ENCODE measurements around the gene KIF22. TPM values are rescaled to one million over a fixed set of nuclear protein-coding genes. Genes with fewer than 3 reads are reported as not detected.

The KIF22 gene
- total RNA-seq = 7.3 and 78.8 TPM in 2 replicates

DNA sequence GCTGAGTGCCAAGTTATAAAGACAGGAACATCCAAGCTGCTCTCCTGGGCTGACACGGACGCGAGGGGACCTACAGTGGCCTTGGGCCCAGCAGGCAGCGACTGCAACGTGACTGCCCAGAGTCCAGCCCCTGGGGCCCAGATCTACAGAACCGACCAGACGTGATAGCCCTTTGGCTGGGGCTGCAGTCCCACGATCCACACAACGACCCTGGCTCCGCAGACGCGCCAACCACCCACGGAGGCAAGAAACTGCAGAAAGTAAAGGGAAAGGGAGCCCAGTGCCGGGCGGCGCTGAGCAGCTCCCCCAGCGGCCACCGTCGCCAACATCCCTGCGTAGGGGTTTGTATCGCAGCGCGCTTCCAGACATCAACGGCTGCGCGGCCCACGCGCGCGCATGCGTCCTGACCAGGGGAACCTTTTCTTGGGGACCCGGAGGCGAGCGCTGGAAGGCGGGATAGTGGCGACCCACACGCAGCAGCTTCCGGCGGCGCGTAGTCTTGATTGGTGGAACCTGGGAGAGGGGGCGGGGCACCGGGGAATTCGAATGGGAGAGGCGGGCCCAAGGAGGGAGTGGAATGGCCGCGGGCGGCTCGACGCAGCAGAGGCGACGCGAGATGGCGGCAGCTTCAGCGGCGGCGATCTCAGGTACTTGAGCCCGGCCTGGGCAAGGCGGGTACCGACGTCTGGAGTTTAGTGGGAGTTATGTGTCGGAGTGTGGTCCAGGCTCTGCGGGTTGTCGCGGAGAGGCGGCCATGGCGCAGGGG, at the start of gene KIF22:
KIF22 (plus strand) TSS at position 569 of the 766 bp plus-strand sequence; CDS start at position 578, 9 bp downstream.

GRCh38 chr16:29745853-29746345, 44.7 kb upstream of the KIF22 start, which contains the start of gene C16orf54:
Gene C16orf54 (minus strand): TSS chr16:29745990. CDS start chr16:29744951, 1,039 bp downstream.

DNA sequence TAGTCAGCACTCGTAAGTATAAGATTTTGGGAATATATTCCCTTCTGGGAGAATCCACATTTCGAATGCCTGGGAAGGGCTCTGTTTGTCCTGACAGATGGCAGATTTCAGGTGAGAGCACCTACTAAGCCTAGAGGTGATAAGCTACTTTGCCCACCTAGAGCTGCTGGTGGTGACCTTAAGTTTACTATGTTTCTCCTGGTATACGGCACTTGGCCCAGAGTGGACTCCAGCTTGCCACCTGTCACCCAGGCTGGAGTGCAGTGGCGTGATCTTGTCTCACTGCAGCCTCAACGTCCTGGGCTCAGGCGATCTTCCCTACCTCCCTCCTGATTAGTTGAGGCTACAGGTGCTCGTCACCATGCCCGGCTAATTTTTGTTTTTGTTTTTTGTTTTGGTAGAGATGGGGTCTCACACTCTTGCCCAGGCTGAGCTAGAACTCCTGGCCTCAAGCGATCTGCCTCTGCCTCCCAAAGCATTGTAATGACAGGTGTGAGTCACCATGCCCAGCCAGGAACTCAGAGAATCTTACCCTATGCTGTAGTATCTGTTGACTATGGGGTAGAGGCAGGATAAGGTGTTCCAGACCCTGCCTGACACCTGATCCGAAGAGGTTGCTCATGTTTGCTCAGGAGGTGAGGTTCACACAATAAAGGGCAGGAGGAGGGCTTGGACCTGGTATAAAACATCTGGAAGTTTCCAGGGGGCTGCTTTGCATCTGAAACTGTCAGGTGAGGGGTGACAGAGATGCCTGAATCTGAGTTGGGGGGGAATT, 12.8 kb upstream of the KIF22 start, which contains the start of gene ZG16:
ZG16 (plus strand) TSS at position 681 of the 775 bp plus-strand sequence. CDS start 1,011 bp downstream, outside the sequence.

GRCh38 chr16:29806099-29806579, 15.6 kb downstream of the KIF22 start, which contains the start of gene MAZ:
Gene MAZ (plus strand): TSS chr16:29806529. CDS start chr16:29806702, 173 bp downstream.

GRCh38 chr16:29811896-29812665, 21.5 kb downstream of the KIF22 start, which contains the start of gene PRRT2:
Gene PRRT2 (plus strand): TSS chr16:29812193. CDS start chr16:29813055, 862 bp downstream.

DNA sequence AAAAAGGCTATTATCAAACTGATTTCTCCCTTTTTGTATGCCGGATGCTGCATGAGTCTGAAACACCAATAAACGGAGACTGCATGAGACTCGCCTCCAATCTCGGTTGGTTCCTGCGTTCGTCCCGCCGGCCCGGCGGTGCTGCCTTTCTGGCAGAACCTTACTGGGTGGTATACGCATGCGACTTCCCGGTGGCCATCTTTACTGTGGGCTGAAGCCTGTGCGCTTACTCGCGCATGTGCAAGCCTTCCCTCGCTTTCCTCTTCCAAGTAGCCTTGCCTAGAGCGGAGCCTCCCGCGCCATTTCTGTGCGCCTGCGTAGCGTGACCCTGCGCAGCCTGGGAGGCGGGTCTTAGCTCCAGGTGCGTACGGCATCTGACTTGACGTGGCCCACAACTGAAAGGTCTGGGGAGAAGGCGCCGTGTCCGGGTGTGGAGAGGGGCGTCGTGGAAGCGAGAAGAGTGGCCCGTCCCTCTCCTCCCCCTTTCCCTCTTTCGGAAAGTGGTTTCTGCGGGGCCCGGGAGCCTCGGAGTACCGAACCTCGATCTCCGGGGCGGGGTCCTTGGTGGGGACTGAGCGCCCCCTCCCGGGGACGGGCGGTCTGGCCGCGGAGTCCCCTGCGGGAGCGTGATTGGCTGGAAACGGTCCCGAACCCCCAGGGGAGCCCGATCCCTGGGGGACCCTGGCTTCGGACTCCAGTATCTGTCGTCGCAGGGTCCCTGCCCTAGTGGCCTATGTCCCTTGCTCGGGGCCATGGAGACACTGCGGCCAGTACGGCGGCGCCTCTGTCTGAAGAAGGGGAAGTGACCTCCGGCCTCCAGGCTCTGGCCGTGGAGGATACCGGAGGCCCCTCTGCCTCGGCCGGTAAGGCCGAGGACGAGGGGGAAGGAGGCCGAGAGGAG, 25.5 kb downstream of the KIF22 start, which contains the start of gene PAGR1:
PAGR1 (plus strand) TSS at position 360 of the 901 bp plus-strand sequence; CDS start at position 734, 374 bp downstream.

DNA sequence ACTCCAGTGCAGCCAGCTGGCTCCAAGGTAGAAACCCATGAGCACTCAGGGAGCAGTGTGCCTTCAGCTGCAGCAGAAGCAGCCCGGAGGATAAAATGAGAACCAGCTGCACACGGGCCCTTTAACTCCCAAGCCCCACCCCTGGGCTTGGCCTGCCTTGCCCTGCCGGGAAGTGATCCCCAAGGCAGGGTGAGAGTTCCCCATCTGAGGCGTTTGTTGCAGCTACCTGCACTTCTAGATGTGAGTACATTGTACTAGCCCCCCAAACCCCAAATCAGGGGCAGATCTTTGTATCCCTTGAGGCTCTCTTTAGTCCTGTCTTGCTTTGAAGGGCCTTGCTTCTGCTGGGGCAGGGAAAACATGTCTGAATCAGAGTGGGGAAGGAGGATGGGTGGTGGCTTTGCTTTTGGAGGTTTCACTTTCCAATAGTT, 29.7 kb downstream of the KIF22 start, which contains the start of gene MVP:
MVP (plus strand) TSS at position 192 of the 431 bp plus-strand sequence. CDS start 10,088 bp downstream, outside the sequence.

Other genes starting within 250 kb of the KIF22 start
- not detected in 2 replicates for gene SPN, start 127.5 kb upstream of the KIF22 start, total RNA-seq
- 29.5 and 57.1 TPM in 2 replicates for gene QPRT, start 111.6 kb upstream of the KIF22 start, total RNA-seq
- not detected in 2 replicates for gene C16orf54, start 44.8 kb upstream of the KIF22 start, total RNA-seq
- gene ZG16, start 12.5 kb upstream of the KIF22 start, total RNA-seq = not detected in 2 replicates
- gene MAZ, start 15.8 kb downstream of the KIF22 start, total RNA-seq = 116 and 157 TPM in 2 replicates
- gene PRRT2, start 21.4 kb downstream of the KIF22 start, total RNA-seq = 3.6 and 6.0 TPM in 2 replicates
- 19.4 and 30.4 TPM in 2 replicates for gene PAGR1, start 25.4 kb downstream of the KIF22 start, total RNA-seq
- gene MVP, start 29.7 kb downstream of the KIF22 start, total RNA-seq = 684 and 723 TPM in 2 replicates
- 69.4 and 169 TPM in 2 replicates for gene CDIPT, start 72.5 kb downstream of the KIF22 start, total RNA-seq
- 4.1 and 21.5 TPM in 2 replicates for gene SEZ6L2, start 108.8 kb downstream of the KIF22 start, total RNA-seq
- gene ASPHD1, start 109.7 kb downstream of the KIF22 start, total RNA-seq = 6.5 and 7.7 TPM in 2 replicates
- 9.9 and 12.5 TPM in 2 replicates for gene KCTD13, start 135.5 kb downstream of the KIF22 start, total RNA-seq
- gene TMEM219, start 171.3 kb downstream of the KIF22 start, total RNA-seq = 76.5 and 105 TPM in 2 replicates
- 59.2 and 87.8 TPM in 2 replicates for gene TAOK2, start 183.1 kb downstream of the KIF22 start, total RNA-seq
- gene HIRIP3, start 204.9 kb downstream of the KIF22 start, total RNA-seq = 5.8 and 11.8 TPM in 2 replicates
- 19.7 and 26.9 TPM in 2 replicates for gene INO80E, start 205.5 kb downstream of the KIF22 start, total RNA-seq
- gene DOC2A, start 220.3 kb downstream of the KIF22 start, total RNA-seq = 1.2 TPM in 1 of 2 replicates, not detected in the other
- not detected in 2 replicates for gene C16orf92, start 232.4 kb downstream of the KIF22 start, total RNA-seq
- not detected in 2 replicates for gene TLCD3B, start 240.5 kb downstream of the KIF22 start, total RNA-seq

All from smooth muscle cell of trachea (primary cell).